ENCODE results near the gene NUDT16L1.

DNA sequence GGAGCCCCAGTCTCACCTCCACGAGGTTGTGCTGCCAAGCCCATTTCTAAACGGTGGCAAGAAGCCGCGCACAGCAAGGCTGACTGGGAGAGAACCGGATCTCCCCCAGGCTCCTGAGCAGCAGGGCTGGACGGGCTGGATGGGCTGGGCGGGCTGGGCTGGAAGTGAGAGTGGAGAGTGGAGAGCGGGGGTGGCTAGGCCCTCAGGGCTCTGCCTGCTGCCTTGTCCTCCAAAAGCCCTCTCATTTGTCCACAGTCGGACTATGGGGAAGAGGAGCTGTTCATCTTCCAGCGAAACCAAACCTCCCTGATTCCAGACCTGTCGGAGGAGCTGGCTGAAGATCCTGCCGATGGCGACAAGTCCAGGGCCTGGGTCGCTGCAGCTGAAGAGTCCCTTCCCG lies 44.2 kb downstream of the NUDT16L1 start:
- TF ChIP-seq, protein P1, sequence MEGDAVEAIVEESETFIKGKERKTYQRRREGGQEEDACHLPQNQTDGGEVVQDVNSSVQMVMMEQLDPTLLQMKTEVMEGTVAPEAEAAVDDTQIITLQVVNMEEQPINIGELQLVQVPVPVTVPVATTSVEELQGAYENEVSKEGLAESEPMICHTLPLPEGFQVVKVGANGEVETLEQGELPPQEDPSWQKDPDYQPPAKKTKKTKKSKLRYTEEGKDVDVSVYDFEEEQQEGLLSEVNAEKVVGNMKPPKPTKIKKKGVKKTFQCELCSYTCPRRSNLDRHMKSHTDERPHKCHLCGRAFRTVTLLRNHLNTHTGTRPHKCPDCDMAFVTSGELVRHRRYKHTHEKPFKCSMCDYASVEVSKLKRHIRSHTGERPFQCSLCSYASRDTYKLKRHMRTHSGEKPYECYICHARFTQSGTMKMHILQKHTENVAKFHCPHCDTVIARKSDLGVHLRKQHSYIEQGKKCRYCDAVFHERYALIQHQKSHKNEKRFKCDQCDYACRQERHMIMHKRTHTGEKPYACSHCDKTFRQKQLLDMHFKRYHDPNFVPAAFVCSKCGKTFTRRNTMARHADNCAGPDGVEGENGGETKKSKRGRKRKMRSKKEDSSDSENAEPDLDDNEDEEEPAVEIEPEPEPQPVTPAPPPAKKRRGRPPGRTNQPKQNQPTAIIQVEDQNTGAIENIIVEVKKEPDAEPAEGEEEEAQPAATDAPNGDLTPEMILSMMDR (conservative IDR thresholded peaks at IDR 0.05 in 1 of 2, IDR thresholded peaks at IDR 0.05 in 1 of 2; ENCODE audit: low read depth in 1 of 2, low read length in 2 of 2) = no peak
- TF ChIP-seq EZH2 (IDR thresholded peaks at IDR 0.05; ENCODE audit: low read length, missing control alignments) = no peak

Data from fibroblast of lung (primary cell).